Choroid plexus epithelial cell (primary cell): ENCODE results near the gene ARSB.

Experiments used
- DNase-seq: peaks from one replicate; pipeline ENCODE4 v3.0.0-alpha.2; 2010; ENCODE audit warnings: low read depth
- H3K4me3 ChIP-seq: 2 replicates; pipeline ENCODE4 v1.5.1; 2011; ENCODE audit warnings: low read depth, mild to moderate bottlenecking, control low read depth, low read length, moderate library complexity
- CTCF ChIP-seq: conservative IDR thresholded peaks from 2 replicates; pipeline ENCODE4 v1.5.1; 2011; ENCODE audit warnings: low read depth, mild to moderate bottlenecking, control low read depth, inconsistent platforms, low read length, moderate library complexity

ARSB gene

GRCh38 chr5:78803353-78803752 is 181.8 kb downstream of the ARSB start:
- TF ChIP-seq CTCF: no peak
- peak; percentile 53 for DNase-seq
- H3K4me3 ChIP-seq: no peak overlapping the region

- no peak for TF ChIP-seq CTCF
- no peak for DNase-seq
- no peak overlapping the region for H3K4me3 ChIP-seq
These were observed 183.7 kb downstream of the ARSB start for GRCh38 chr5:78801413-78801812.

GRCh38 chr5:78799266-78800017 is 185.7 kb downstream of the ARSB start:
- peak; percentile 38 for DNase-seq

GRCh38 chr5:78798673-78799029 is 186.5 kb downstream of the ARSB start:
- no peak for DNase-seq
- no peak for TF ChIP-seq CTCF
- no peak overlapping the region for H3K4me3 ChIP-seq

More at GRCh38 chr5:78799266-78800017, 185.7 kb downstream of the ARSB start:
- TF ChIP-seq CTCF: peak; percentile 41
- H3K4me3 ChIP-seq: no peak overlapping the region

- DNase-seq: no peak
- H3K4me3 ChIP-seq: no peak overlapping the region
- no peak for TF ChIP-seq CTCF
These were observed 187.0 kb downstream of the ARSB start for GRCh38 chr5:78797936-78798672.

- H3K4me3 ChIP-seq: no peak overlapping the region
- TF ChIP-seq CTCF: no peak
- peak; percentile 56 for DNase-seq
These were observed 189.4 kb downstream of the ARSB start for GRCh38 chr5:78795757-78796156.
